G401.6 (cell line): Measurements from ENCODE around the gene NR2C2AP.
A peak's percentile ranks its signal among the peaks of the same experiment; 100 is the strongest.
"Not testable (repeated sequence)": the region's sequence is repeated elsewhere in the genome, so short reads cannot be mapped to it uniquely, and the experiment has no call there.

Source experiments
- FAIRE-seq: peaks from 2 replicates; lab custom pipeline; 2012; peaks lifted over from hg19 to GRCh38; lab: Jason Lieb, UNC

Gene NR2C2AP, protein sequence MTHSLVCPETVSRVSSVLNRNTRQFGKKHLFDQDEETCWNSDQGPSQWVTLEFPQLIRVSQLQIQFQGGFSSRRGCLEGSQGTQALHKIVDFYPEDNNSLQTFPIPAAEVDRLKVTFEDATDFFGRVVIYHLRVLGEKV

DNA sequence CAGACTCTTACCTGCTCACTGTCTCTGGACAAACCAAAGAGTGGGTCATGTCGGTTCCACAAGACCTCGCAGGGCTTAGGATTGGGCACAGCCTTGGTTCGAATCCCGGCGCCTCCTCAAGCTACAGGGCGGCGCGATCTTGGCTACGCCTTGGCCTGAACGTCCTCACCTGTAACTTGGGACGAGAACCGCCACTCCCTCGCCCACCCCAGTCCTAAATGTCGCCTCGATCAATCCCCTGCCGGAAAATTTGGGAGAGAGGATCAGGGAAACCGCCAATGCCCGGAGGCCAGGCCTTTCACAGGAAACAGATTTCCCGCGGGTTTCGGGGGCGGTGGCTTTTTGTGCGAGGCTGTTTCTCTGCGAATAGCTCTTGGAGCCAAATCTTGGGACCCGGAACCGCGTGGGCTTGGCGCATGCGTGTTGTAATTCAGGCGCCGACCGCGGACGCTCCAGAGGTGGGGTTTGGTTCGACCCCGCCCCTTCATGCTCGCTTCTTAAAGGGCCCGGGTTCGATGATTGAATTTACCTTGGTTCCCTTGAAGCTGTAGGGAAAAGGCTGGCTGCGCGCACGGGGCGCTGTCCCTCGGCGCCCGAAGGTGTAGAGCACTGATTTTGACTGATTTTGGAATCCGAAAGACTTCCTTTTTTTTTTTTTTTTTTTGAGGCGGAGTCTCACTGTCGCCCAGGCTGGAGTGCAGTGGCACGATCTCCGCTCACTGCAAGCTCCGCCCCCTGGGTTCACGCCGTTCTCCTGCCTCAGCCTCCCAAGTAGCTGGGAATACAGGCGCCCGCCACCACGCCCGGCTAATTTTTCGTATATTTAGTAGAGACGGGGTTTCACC, at the start of gene NR2C2AP:
TSS of gene NR2C2AP (minus strand) at position 403 of the 845 bp plus-strand sequence. CDS start at position 49, 354 bp downstream.
- FAIRE-seq = peak; percentile 97

DNA sequence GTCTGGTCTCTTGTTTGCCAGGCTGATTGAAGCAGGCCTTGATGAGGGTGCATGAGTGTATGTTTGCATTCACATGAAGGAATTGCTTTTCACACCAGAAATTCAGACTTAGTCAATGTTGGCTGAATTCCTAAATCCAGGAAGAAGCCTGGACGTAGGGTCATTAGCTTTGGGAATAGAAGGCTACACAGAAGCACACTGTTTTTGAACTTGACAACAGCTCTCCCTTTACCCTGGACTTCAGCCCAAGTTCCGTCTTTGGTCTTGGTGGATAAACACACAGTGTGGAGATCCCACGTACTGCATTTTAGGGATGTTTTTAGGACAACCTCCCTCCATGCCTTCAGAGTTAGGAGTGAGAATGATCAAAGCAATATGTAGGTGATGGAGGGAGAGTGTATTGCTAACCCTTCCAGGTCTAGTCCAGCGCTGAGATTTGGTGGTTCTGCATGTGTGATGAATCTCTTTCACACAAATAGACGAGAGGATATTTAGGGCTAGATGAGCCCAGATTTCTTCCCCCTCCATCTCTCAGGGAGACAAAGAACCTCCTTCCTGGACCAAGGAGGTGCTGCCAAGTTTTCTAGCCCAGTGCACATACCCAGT, 47.1 kb upstream of the NR2C2AP start:
- FAIRE-seq = no peak

DNA sequence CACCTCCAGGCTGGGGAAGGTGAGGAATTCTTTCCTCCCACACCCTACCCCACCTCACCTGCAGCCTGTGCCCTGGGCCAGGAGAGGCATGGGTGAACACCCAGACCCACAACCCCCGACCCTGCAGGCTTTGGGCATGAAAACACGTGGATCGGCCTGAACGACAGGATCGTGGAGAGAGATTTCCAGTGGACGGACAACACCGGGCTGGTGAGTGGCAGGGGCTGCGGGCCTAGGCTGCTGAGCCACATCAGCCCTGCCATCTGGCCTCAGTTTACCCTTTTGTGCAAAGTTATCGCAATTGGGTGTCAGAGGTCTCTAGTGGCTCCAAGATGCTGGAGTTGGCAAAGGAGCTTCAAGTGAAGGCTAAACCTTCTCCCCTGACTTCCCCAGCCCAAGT, 37.3 kb upstream of the NR2C2AP start:
- no peak for FAIRE-seq

DNA sequence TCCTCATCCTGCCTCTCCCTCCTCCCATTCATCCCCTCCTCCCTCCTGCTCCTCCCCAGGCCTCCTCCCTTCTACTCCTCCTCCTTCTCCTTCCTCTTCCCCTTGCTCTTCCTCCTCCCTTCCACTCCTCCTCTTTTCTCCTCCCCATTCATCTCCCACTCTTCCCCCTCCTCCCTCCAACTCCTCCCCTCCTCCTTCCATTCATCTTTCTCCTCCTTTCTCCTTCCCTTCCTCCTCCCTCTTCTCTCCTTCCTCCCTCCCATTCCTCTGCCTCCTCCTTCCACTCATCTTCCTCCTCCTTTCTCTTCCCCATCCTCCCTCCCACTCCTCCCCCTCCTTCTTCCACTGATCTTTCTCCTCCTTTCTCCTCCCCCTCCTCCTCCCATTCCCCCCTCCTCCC, 36.5 kb upstream of the NR2C2AP start:
- FAIRE-seq = no peak

DNA sequence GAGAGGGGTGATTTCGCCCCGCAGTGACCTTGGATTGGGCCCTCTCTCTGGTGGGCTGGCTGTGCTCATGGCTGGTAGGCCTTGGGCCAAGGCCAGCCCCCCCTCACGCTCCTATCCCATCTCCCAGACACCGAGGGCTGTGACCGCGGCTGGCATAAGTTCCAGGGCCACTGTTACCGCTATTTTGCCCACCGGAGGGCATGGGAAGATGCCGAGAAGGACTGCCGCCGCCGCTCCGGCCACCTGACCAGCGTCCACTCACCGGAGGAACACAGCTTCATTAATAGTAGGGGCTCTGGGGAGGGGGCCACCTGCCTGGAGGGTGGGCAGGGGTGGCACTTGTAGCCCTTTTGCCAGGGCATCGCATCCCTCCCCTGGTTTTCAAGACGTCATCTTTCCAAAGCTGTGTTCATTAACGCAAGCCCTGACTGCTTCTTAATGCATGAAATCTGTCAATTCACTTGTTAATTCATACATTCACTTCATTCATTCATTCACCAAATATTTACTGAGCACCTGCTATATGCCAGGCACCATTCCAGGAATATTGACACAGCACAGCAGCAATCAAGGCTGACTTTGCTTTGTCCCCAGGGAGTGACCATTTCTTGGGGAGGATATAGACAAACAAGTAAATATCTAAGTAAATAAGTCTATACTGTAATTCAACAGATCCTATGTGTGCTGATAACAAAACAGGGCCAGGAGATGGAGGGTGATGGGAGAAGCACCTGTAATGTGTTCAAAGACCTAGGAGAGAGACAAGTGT, 35.1 kb upstream of the NR2C2AP start:
- no peak for FAIRE-seq

DNA sequence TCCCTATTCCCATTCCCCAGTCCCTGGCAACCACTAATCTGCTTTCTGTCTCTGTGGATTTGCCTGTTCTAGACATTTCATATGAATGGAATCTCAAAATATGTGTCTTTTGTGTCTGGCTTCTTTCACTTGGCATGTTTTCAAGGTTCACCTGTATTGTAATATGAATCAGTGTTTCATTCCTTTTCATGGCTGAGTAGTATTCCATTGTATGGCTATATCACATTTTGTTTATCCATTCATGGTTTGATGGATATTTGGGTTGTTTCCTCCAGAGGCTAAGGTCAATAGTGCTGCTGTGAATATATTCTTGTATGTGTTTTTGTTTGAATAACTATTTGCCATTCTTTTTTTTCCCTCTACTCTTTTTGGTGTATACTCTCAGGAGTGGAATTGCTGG, 33.0 kb upstream of the NR2C2AP start:
- FAIRE-seq = no peak

DNA sequence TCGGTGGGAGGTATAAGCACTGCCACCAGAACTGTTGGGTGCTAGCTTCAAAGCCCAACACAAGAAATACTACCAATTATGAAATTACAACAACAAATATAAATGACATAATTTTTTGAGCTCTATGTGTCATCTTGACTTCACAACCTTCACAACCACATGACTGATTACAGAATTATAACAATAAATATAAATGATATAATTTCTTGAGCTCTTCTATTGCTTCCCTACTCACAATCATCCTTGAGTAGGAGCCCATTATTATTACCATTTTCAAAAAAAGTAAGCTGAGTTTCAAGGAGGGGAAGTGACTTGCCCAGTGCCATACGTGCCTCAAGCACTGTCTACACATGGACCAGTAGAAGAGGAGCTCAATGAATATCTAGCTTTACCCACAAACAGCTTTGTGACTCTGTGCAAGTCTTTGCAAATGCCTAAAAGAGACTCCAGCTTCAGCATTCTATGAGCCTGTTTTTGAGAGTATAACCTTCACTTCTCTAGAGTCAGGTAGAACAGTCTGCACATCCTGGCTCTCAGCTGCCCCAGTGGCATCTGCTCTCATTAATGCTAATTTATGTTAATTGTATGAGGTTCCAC, 31.1 kb upstream of the NR2C2AP start:
- no peak for FAIRE-seq

DNA sequence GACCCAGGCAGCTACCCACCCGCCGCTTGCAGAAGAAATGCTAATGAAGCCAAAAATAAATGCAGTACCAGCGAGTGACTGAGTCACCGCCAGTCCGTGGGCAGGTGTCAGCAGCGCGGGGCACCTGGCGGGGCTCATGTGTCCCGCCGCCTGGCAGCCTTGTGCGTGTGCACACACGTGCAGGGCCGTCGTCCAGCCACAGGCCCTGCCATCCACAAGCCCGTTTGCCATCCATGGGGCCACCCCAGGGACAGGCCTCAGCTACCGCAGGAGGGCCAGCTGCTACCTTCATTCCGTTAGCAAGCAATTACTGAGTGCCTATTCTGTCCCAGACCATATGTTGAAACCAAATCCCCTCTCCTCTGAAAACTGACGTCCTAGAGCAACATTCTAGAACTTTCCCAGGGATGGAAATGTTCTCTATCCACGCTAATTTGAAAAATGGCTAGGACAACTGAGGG, 29.1 kb upstream of the NR2C2AP start:
- FAIRE-seq = no peak

DNA sequence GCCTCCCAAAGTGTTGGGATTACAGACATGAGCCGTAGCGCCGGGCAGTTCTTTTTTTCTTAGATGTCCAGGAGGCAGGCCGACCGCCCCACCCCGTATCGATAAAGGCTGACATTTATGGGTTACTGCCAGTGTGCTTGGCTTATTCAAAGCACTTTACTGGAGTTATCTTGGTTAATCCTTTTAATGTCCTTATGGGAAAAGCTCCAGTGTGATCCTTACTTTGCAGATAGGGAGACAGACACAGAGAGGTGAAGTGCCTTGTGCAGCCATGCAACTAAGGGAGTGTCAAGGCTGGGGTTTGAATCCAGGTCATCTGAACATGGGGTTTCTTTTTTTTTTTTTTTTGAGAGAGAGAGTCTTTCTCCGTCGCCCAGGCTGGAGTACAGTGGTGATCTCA, 27.8 kb upstream of the NR2C2AP start:
- FAIRE-seq = no peak

DNA sequence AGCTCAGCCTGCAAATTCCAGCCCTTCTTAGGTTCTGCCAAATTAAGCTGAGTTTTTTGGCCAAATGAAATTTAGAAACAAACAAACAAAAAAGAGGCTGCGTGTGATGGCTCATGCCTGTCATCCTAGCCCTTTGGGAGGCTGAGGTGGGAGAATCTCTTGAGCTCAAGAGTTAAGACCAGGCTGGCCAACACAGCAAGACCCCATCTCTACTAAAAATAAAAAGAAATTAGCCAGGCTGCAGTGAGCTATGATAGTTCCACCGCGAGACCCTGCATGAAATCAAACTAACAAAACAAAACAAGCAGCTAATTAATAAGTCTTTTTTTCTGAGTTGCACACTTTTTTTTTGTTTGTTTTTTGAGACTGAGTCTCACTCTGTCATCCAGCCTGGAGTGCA, 26.5 kb upstream of the NR2C2AP start:
- FAIRE-seq = no peak

DNA sequence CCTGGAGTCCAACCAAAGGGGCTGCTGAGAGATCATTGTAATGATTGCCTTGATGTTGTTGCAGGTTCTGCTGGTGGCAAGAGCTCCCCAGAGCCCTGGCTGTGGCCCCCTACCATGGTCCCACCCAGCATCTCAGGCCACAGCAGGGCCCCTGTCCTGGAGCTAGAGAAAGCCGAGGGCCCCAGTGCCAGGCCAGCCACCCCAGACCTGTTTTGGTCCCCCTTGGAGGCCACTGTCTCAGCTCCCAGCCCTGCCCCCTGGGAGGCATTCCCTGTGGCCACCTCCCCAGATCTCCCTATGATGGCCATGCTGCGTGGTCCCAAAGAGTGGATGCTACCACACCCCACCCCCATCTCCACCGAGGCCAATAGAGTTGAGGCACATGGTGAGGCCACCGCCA, 24.0 kb upstream of the NR2C2AP start:
- no peak for FAIRE-seq

DNA sequence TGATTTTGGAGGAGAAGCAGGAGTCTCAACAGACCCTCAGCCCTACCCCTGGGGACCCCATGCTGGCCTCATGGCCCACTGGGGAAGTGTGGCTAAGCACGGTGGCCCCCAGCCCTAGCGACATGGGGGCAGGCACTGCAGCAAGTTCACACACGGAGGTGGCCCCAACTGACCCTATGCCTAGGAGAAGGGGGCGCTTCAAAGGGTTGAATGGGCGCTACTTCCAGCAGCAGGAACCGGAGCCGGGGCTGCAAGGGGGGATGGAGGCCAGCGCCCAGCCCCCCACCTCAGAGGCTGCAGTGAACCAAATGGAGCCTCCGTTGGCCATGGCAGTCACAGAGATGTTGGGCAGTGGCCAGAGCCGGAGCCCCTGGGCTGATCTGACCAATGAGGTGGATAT, 23.4 kb upstream of the NR2C2AP start:
- FAIRE-seq = no peak

DNA sequence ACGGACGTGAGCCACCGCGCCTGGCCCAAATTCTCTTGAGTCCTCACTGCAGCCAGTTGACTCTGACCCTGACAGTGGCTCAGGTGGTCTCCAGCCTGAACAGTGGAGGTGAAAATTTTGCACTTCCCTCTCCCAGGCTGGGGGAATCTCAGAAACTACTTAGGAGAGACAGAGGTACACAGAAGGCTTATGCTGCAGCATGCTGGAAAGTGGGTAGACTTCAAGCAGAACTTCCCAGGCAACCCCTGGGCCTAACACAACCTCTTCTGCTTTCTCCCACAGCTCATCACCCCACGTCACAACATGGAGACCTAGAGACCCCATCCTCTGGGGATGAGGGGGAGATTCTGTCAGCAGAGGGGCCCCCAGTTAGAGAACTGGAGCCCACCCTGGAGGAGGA, 23.0 kb upstream of the NR2C2AP start:
- no peak for FAIRE-seq

DNA sequence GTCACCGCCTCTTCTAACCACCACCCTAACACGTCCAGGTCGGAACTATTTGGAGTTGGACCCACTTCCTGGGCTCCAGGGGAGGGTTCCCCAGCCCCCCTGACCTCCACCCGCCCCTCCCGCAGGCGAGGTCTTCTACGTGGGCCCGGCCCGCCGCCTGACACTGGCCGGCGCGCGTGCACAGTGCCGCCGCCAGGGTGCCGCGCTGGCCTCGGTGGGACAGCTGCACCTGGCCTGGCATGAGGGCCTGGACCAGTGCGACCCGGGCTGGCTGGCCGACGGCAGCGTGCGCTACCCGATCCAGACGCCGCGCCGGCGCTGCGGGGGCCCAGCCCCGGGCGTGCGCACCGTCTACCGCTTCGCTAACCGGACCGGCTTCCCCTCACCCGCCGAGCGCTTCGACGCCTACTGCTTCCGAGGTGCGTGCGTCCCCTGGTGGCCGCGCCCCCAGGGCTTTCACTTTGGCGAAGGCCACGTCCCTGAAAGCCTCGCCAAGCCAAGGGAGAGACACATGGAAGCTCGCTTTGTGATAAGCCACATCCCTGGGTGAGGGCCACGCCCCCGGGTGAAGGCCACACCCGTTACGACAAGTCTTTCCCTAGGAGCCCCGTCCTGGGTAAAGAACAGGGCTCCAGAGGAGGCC, 21.8 kb upstream of the NR2C2AP start:
- no peak for FAIRE-seq

DNA sequence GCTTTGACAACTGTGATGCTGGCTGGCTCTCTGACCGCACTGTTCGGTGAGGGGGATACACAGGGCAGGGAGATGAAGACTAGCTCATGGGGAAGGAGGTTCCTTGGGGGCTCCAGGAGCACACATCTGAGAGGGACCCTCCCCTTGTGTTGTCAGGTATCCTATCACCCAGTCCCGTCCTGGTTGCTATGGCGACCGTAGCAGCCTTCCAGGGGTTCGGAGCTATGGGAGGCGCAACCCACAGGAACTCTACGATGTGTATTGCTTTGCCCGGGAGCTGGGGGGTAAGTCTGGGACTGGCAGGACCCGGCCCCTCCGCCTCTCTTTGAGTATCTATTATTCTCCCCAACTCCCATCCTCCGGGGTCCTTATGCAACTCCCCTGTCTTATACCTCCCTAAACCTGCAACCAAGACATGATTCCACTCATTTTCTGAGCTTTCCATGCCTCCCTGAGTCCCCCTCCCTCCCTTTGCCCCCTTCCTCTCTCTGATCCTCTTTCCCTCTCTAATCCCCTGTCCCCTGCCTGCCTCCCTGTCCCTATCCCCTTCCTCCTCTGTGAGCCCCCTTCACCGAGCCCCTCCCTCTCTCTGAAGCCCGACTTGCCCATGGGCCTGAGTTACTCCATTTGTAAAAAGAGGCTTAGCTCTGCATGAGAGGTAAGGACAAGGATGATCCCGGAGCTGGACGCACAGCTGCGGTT, 21.1 kb upstream of the NR2C2AP start:
- no peak for FAIRE-seq

DNA sequence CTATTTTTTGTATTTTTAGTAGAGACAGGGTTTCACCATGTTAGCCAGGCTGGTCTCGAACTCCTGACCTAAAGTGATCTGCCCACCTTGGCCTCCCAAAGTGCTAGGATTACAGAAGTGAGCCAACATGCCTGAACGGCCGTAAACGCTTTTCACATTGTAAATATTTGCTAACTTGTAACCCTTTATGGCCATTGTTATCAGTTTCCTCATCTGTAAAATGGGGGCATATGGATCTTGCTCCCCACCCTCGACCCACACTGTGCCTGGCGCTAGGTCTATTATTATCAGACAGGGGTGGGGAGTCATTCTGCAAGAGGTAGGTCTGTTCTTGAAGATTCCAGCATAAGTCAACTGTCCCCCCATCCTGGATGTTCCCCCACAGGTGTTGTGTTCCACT, 20.4 kb upstream of the NR2C2AP start:
- no peak for FAIRE-seq

DNA sequence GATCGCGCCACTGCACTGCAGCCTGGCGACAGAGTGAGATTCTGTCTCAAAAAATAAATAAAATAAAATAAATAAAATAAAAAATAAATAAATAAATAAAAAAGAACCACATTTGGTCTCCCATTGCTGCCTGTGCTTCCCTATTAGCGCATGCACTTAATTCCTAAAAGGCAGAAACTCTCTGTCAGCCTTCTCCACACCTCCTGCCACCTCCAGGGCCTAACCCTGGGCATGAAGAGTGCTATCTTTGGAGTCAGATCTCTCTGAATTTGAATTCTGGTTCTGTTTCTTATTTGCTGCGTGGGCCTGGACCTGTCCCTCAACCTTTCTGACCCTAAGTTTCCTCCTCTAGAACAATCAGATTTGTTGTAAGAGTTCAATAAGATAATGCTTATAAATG, 19.8 kb upstream of the NR2C2AP start:
- FAIRE-seq = no peak

DNA sequence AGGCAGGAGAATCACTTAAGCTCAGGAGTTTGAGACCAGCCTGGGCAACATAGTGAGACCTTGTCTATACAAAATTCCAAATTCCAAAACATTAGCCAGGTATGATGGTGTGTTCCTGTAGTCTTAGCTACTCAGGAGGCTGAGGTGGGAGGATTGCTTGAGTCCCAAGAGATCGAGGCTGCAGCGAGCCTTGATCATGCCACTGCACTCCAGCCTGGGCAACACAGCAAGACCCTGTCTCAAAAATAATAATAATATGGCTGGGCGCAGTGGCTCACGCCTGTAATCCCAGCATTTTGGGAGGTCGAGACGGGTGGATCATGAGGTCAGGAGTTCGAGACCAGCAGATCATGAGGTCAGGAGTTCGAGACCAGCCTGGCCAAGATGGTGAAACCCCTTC, 17.8 kb upstream of the NR2C2AP start:
- FAIRE-seq = not testable (repeated sequence)

DNA sequence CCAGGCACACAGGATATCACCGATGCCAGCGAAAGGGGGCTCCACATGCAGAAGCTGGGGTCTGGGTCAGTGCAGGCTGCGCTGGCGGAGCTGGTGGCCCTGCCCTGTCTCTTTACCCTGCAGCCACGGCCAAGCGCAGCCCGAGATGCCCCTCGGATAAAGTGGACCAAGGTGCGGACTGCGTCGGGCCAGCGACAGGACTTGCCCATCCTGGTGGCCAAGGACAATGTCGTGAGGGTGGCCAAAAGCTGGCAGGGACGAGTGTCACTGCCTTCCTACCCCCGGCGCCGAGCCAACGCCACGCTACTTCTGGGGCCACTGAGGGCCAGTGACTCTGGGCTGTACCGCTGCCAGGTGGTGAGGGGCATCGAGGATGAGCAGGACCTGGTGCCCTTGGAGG, 15.7 kb upstream of the NR2C2AP start:
- FAIRE-seq = no peak

DNA sequence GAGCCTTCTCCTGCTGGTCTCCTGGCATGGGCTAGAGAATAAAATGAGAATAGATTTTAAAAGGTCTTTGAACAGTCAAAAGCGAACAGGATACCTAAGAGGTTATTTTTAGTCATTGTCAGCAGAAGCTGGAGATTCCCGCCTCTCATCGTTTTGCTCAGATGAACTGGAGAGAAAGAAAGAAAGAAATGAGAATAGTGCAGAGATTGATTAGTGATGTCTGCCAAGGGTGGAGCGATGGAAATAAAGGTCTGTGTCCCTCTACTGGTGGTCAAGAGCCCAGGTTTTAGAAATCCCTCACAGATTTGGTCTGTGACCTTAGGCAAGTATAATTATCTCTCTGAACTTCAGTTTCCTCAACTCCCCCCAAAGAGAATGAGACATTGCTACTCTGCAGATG, 13.9 kb upstream of the NR2C2AP start:
- FAIRE-seq = no peak

DNA sequence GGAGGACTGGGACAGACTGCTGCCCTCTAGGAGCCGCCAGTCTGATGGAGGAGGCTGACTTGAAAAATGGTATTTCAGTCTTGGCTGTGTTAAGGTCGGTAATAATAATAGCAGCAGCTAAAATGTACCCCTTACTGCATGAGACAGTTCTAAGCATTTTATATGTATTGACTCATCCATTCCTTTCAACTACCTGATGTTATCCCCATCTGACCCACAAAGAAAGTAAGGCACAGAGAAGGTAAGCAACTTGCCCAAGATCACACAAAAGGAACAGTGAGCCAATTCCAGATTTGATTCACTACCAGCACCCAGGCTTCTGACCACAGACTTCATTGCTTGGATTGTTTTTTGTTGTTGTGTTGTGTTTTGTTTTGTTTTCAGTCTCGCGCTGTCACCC, 12.6 kb upstream of the NR2C2AP start:
- FAIRE-seq = no peak
